ENCODE data around the gene CNNM4. TPM values are rescaled to one million over a fixed set of nuclear protein-coding genes. Genes with fewer than 3 reads are reported as not detected.

CNNM4 gene
- total RNA-seq, 1 donor from 2014 or later: 5.8 TPM

DNA sequence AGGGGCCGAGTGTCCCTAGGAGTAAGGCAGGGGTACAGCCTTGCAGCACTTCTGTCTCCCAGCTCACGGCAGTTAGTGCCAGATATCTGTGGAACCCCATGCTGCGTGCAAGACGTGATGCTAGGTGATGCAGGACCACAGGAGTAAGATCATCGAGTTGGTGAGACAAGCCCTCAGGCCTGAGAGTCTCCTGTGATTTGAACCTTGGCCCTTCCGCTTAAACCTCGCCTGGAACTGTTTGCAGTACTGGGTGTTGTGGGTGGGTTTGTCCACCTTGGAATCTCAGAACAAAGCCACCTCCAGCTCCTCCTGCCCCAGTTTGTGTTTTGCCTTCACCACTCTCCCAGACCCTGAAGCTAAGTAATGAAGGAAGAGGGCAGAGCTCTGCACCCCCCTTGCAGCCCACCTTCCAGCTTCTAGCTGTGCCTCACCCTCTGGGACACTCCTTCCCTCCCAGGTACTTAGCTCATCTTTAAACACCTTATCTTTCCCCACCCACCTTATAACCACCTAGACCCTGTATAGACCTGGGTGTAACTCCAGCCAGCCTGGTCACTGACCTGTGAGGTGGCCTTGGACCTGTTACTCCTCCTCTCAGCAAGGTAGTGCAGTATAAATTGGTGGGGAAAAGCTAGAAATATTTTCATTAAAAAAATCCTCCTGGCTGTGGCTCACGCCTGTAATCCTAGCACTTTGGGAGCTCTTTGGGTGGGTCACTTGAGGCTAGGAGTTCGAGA is 6.6 kb downstream of the CNNM4 start:
- H3K4me3 ChIP-seq (ENCODE audit: insufficient read depth, low read depth, low read length): no peak overlapping the region
- Mint-ChIP-seq H3K4me3 (ENCODE audit: unreplicated experiment) (no peak overlapping the region), H3K9me3 (ENCODE audit: unreplicated experiment) (peaks cover 2% of the 10 kb centered on the region), H3K4me1 (ENCODE audit: low read depth, unreplicated experiment) (peaks cover 16% of the 10 kb centered on the region), H3K27ac (ENCODE audit: unreplicated experiment) (no peak overlapping the region), H3K27me3 (ENCODE audit: low read depth, unreplicated experiment) (peaks cover 5% of the 10 kb centered on the region), H3K36me3 (ENCODE audit: low read depth, unreplicated experiment) (no peaks in the 10 kb centered on the region)
- H3K9me3 ChIP-seq (ENCODE audit: insufficient read depth, low read depth, low read length): no peaks in the 10 kb centered on the region
- no peak overlapping the region for H2AFZ ChIP-seq (ENCODE audit: low read depth, low read length)
- H3K79me2 ChIP-seq (ENCODE audit: insufficient read depth, low read length): peaks cover 10% of the 10 kb centered on the region
- FAIRE-seq (no peak), DNase-seq (ENCODE audit: low read depth) (no peak)
- no peak overlapping the region for H3K9ac ChIP-seq (ENCODE audit: low read length)
- H4K20me1 ChIP-seq (ENCODE audit: insufficient read depth, low read length): peaks cover 34% of the 10 kb centered on the region
- peaks cover 13% of the 10 kb centered on the region for H3K4me1 ChIP-seq (ENCODE audit: insufficient read depth, low read length)
- no peak for TF ChIP-seq EZH2 (IDR thresholded peaks at IDR 0.05; ENCODE audit: insufficient read depth, low read length)
- TF ChIP-seq, protein P1, sequence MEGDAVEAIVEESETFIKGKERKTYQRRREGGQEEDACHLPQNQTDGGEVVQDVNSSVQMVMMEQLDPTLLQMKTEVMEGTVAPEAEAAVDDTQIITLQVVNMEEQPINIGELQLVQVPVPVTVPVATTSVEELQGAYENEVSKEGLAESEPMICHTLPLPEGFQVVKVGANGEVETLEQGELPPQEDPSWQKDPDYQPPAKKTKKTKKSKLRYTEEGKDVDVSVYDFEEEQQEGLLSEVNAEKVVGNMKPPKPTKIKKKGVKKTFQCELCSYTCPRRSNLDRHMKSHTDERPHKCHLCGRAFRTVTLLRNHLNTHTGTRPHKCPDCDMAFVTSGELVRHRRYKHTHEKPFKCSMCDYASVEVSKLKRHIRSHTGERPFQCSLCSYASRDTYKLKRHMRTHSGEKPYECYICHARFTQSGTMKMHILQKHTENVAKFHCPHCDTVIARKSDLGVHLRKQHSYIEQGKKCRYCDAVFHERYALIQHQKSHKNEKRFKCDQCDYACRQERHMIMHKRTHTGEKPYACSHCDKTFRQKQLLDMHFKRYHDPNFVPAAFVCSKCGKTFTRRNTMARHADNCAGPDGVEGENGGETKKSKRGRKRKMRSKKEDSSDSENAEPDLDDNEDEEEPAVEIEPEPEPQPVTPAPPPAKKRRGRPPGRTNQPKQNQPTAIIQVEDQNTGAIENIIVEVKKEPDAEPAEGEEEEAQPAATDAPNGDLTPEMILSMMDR (IDR thresholded peaks at IDR 0.05; ENCODE audit: insufficient read depth, low read depth, low read length): no peak
- no peak overlapping the region for H3K4me2 ChIP-seq (ENCODE audit: low read length)
- H3K27me3 ChIP-seq (ENCODE audit: insufficient read depth, low read length): no peaks in the 10 kb centered on the region
- H3K36me3 ChIP-seq (ENCODE audit: insufficient read depth, low read length): no peaks in the 10 kb centered on the region
- H3K27ac ChIP-seq (ENCODE audit: low read depth, low read length): no peak overlapping the region

DNA sequence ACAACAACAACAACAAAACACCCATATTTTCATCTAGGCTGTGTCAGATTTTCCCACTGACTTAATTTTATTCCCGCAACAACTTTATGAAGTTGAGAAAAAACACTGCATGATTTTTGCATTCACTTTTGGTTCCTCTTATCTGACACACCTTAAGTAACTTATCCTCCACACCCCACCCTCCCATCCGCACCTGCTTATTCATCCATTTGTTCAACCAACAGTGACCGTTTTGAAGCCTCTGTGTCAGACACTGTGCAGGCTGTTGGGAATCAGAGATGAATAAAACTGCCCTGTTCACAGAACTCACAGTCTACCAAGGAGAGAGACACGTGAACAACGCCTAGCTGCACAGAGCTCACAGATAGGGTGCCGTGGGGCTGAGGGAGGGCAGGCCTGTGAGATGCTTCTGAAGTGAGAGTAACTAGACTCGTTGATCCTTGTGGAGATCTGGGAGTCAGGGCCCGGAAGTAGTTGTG is 7.4 kb downstream of the CNNM4 start:
- H3K4me3 Mint-ChIP-seq (ENCODE audit: unreplicated experiment): no peak overlapping the region
- Histone ChIP-seq H3K9ac (ENCODE audit: low read length) (no peak overlapping the region), H3K4me3 (ENCODE audit: insufficient read depth, low read depth, low read length) (no peak overlapping the region), H3K4me2 (ENCODE audit: low read length) (no peak overlapping the region), H3K9me3 (ENCODE audit: insufficient read depth, low read depth, low read length) (no peaks in the 10 kb centered on the region), H3K36me3 (ENCODE audit: insufficient read depth, low read length) (no peaks in the 10 kb centered on the region), H3K4me1 (ENCODE audit: insufficient read depth, low read length) (peaks cover 5% of the 10 kb centered on the region), H3K27ac (ENCODE audit: low read depth, low read length) (no peak overlapping the region), H3K27me3 (ENCODE audit: insufficient read depth, low read length) (no peaks in the 10 kb centered on the region), H4K20me1 (ENCODE audit: insufficient read depth, low read length) (peaks cover 26% of the 10 kb centered on the region), H2AFZ (ENCODE audit: low read depth, low read length) (no peak overlapping the region), H3K79me2 (ENCODE audit: insufficient read depth, low read length) (peaks cover 10% of the 10 kb centered on the region)
- no peak for FAIRE-seq
- H3K36me3 Mint-ChIP-seq (ENCODE audit: low read depth, unreplicated experiment): peaks cover 3% of the 10 kb centered on the region
- TF ChIP-seq EZH2 (IDR thresholded peaks at IDR 0.05; ENCODE audit: insufficient read depth, low read length): no peak
- TF ChIP-seq, protein P1 (IDR thresholded peaks at IDR 0.05; ENCODE audit: insufficient read depth, low read depth, low read length): no peak
- no peaks in the 10 kb centered on the region for H3K27me3 Mint-ChIP-seq (ENCODE audit: low read depth, unreplicated experiment)
- H3K4me1 Mint-ChIP-seq (ENCODE audit: low read depth, unreplicated experiment): peaks cover 9% of the 10 kb centered on the region
- no peaks in the 10 kb centered on the region for H3K9me3 Mint-ChIP-seq (ENCODE audit: unreplicated experiment)
- H3K27ac Mint-ChIP-seq (ENCODE audit: unreplicated experiment): no peak overlapping the region
- DNase-seq (ENCODE audit: low read depth): no peak

DNA sequence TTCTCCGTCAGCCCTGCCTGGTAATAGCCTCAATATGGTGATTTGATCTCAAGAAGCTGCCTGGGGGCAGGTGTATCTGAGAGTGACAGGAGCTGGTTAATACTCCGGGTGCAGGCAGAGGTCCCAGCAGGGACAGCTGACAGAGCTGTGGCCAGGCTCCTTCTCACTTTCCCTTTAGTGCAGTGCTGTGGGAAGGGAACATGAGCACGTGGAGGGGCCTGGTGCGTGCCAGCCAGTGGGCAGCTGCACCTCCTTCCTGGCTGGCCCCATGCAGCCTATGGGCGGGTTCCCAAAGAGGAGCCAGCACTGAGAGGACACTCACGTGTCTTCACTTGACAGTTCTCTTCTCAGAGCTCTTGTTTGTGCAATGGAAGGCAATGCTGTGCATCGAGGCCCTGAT is 9.1 kb downstream of the CNNM4 start:
- no peaks in the 10 kb centered on the region for H3K4me1 Mint-ChIP-seq (ENCODE audit: low read depth, unreplicated experiment)
- no peak for FAIRE-seq
- H2AFZ ChIP-seq (ENCODE audit: low read depth, low read length): no peak overlapping the region

More for the DNA sequence above, 9.1 kb downstream of the CNNM4 start:
- Mint-ChIP-seq H3K36me3 (ENCODE audit: low read depth, unreplicated experiment) (peaks cover 3% of the 10 kb centered on the region), H3K4me3 (ENCODE audit: unreplicated experiment) (no peak overlapping the region), H3K27ac (ENCODE audit: unreplicated experiment) (no peak overlapping the region), H3K9me3 (ENCODE audit: unreplicated experiment) (no peaks in the 10 kb centered on the region), H3K27me3 (ENCODE audit: low read depth, unreplicated experiment) (no peaks in the 10 kb centered on the region)
- Histone ChIP-seq H3K36me3 (ENCODE audit: insufficient read depth, low read length) (no peaks in the 10 kb centered on the region), H3K79me2 (ENCODE audit: insufficient read depth, low read length) (peaks cover 4% of the 10 kb centered on the region), H3K4me3 (ENCODE audit: insufficient read depth, low read depth, low read length) (no peak overlapping the region), H3K9me3 (ENCODE audit: insufficient read depth, low read depth, low read length) (no peaks in the 10 kb centered on the region), H3K4me2 (ENCODE audit: low read length) (no peak overlapping the region), H3K27me3 (ENCODE audit: insufficient read depth, low read length) (no peaks in the 10 kb centered on the region), H4K20me1 (ENCODE audit: insufficient read depth, low read length) (peaks cover 17% of the 10 kb centered on the region), H3K4me1 (ENCODE audit: insufficient read depth, low read length) (no peaks in the 10 kb centered on the region), H3K27ac (ENCODE audit: low read depth, low read length) (no peak overlapping the region), H3K9ac (ENCODE audit: low read length) (no peak overlapping the region)
- no peak for TF ChIP-seq EZH2 (IDR thresholded peaks at IDR 0.05; ENCODE audit: insufficient read depth, low read length)
- TF ChIP-seq, protein P1 (IDR thresholded peaks at IDR 0.05; ENCODE audit: insufficient read depth, low read depth, low read length): no peak
- no peak for DNase-seq (ENCODE audit: low read depth)
